GM10266 (cell line): Measurements from ENCODE around the gene ESR2.
"Not testable (repeated sequence)": the region's sequence is repeated elsewhere in the genome, so short reads cannot be mapped to it uniquely, and the experiment has no call there.

Source experiments
- DNase-seq: peaks from one replicate; pipeline ENCODE4 v3.0.0; 2012; ENCODE audit errors: extremely low spot score
- CTCF ChIP-seq: IDR thresholded peaks from 2 replicates; pipeline ENCODE4 v1.5.1; 2012; ENCODE audit warnings: mild to moderate bottlenecking, low read depth; ENCODE audit not compliant: control insufficient read depth, insufficient read depth; ENCODE audit errors: missing control alignments

Gene ESR2

DNA sequence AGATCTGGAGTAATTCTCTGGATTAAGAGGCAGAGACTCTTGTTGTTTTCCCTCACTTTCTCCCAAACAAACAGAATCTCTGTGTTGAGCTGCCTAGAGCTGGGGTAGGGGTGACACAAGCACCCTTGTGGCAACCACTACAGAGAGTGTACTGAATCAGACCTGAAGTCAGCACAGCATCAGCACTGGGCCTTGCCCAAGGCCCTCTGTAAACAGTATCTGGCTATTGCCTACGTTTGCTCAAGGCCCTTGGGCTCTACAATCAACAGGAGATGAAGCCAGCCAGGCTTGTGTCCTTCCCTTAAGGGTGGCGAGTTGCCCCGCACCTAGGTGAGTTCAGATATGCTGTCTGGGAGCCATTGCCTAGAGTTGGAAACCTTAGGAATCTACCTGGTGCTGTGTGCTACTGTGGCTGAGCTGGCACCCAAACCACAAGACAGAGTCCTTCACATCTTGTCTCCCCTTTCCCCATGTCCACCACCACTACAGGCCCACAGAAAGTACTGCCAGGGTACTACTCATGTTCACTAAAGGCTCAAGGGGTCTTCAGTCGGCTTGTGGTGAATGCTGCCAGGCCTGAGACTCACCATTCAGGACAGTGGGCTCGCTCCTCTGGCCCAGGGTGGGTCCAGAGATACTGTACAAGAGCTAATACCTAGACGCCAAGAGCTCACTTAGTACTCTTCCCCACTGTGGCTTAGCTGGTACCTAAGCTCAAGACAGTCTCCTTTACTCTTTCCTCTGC, 234.5 kb downstream of the ESR2 start:
- no peak for DNase-seq
- no peak for TF ChIP-seq CTCF

DNA sequence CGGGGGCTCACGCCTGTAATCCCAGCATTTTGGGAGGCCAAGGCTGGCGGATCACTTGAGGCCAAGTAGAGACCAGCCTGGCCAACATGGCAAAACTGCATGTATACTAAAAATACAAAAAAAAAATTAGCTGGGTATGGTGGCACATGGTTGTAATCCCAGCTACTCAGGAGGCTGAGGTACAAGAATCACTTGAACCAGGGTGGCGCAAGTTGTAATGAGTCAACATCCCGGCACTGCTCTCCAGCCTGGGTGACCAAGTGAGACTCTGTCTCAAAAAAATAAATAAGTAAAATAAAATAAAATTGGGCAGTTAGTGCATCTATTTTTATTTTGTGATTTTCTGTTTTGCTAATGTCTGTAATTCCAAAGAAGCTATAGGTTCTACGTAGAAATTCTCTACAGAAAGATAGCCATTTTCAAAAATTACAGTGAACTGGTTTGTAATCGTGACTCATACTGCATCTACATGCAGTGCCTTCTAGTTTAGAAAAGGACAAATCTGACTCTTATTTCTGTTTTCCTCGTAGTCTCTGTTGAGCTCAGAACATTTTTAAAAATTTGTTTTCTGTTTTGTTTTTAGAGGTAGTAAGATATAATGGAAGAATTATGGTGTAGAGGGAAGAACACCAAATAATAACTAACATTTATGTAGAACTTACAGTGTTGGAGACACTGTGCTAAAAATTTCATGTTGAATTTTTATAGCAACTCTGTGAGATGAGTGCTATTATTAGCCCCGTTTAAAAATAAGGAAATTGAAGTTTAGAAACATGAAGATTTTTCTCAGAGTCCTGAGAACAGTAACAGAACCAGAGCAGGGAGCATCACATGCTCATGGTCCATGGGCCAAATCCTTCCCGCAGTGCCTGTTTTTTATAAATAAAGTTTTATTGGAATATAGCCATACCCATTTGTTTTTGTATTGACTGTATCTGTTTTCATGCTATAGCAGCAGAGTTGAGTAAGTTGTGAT, 240.2 kb downstream of the ESR2 start:
- TF ChIP-seq CTCF, result no peak
- no peak for DNase-seq

DNA sequence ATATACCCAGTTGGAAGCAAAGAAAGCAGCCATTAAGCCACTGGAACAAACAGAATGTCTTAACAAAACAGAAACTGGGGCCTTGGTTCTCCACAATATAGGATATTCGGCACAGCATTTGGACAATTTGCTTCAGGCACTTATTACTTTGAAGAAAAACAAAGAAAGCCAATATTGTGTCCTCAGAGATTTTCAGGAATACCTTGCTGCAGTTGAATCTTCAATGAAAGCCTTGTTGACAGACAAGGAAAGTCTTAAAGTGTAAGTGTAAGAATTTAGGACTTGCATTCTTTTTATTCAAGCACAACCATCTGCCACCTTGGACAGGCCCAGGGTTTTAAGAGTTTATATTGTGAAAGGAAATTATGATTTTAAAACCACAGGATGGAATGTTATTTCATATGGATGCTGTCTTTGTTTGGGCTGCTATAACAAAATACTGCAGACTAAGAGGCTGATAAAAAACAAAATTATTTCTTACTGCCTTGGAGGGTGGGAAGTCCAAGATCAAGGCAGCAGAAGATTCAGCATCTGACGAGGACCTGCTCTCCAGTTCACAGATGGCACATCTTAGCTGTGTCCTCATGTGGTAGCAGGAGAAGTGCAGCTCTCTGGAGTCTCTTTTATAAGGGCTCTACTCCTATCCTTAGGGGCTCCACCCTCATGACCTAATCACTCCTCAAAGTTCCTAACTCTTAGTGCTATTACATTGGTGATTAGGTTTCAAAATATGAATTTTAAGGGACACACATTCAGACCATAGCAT, 244.4 kb downstream of the ESR2 start:
- no peak for DNase-seq
- no peak for TF ChIP-seq CTCF

GRCh38 chr14:64045091-64045490, 249.1 kb downstream of the ESR2 start:
- DNase-seq, result no peak
- TF ChIP-seq CTCF, result no peak

GRCh38 chr14:64043296-64043695, 250.9 kb downstream of the ESR2 start:
- DNase-seq, result not testable (repeated sequence)

DNA sequence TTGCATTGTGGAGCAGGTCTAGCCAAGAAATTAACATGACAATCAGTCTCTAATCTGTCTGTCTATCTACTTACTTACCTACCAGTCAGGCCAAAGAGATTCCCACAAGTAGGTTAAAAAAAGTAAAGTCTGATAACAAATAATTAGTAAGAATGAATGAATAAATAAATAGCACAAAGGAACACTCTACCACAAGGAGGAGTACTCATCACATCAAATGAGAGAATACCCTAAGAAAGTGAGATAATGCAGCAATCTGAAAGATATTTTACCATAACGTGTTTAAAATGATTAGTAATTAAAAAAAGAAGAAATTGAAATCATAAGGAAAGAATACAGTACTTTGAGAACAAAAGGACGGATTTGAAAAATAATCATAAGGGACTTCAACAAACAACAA, 254.1 kb downstream of the ESR2 start:
- DNase-seq, result no peak
- no peak for TF ChIP-seq CTCF

DNA sequence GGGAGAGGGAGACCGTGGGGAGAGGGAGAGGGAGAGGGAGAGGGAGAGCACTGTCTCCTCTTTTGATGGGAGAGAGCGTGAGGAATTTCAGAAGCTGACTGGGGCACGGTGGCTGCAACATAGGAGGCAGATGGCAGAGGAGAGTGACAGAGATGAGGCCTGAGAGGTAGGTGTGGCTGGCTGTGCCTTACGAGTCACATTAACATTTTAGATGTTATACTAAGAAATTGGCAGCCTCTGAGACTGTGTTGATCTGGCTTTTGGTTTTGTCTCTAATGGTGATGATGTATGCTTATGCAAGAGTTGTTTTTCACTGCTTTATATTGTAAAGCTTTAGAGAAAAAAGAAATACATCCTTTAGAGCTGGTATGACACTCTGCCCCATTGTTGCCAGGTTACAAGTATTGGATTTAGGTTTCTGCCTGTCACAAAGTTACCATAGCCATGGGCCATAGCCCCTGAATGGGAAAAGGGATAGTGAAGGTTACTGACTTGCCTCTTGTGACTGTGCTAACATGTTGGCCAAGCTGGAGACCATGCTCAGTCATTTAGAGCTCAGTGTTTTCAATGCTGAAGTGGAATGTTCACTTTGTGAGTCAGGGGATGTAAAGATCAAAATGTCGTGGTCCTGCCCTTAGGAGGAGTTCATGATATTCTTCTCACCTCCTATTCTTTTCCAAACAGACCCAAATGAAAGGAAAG, 255.2 kb downstream of the ESR2 start:
- TF ChIP-seq CTCF, result no peak
- no peak for DNase-seq

- DNase-seq, result not testable (repeated sequence)
These were observed 256.1 kb downstream of the ESR2 start for GRCh38 chr14:64037869-64038745.
